Naive B cell (primary cell): ENCODE data around the gene WDR93. TPM values are rescaled to one million over a fixed set of nuclear protein-coding genes. Genes with fewer than 3 reads are reported as not detected.

ENCODE experiments used
- ATAC-seq, 2 donors: fragments of 150-1000 bp; cut with Tn5 transposase; 2 replicates each; pipeline ENCODE4 v1.10.0; 2021; ENCODE audit warnings: low read depth in 2 of 2, mild to moderate bottlenecking in 2 of 2, moderate library complexity in 2 of 2
- DNase-seq: peaks from one replicate; pipeline ENCODE4 v3.0.0; 2022
- H3K27ac Mint-ChIP-seq, 6 donors: one replicate each; pipeline ENCODE4 v1.8.0; 2020 to 2022; ENCODE audit warnings: mild to moderate bottlenecking in 6 of 6, mixed read lengths in 6 of 6, moderate library complexity in 5 of 6, inconsistent platforms in 2 of 6
- H3K27me3 Mint-ChIP-seq, 3 donors: one replicate each; pipeline ENCODE4 v1.8.0; 2021 to 2022; ENCODE audit warnings: mixed read lengths in 3 of 3, mild to moderate bottlenecking in 1 of 3
- H3K36me3 Mint-ChIP-seq, 2 donors: one replicate each; pipeline ENCODE4 v1.8.0; 2020 to 2022; ENCODE audit warnings: mixed read lengths in 2 of 2, inconsistent platforms in 1 of 2, mild to moderate bottlenecking in 1 of 2
- H3K4me1 Mint-ChIP-seq, 3 donors: one replicate each; pipeline ENCODE4 v1.8.0; 2020 to 2022; ENCODE audit warnings: mixed read lengths in 3 of 3, inconsistent platforms in 1 of 3, mild to moderate bottlenecking in 1 of 3, moderate library complexity in 1 of 3
- H3K4me3 Mint-ChIP-seq, 8 donors: one replicate each; pipeline ENCODE4 v1.8.0; 2020 to 2022; ENCODE audit warnings: mild to moderate bottlenecking in 8 of 8, mixed read lengths in 8 of 8, moderate library complexity in 8 of 8, inconsistent platforms in 2 of 8
- H3K9me3 Mint-ChIP-seq, 7 donors: one replicate each; pipeline ENCODE4 v1.8.0; 2020 to 2022; ENCODE audit warnings: mixed read lengths in 7 of 7, mild to moderate bottlenecking in 5 of 7, inconsistent platforms in 2 of 7, moderate library complexity in 1 of 7
- polyA plus RNA-seq, 6 donors: library from polyadenylated mRNA; unstranded; fragments of 300-500 nt; fragmentation: Illumina TruSeq; gene quantifications; one replicate each; pipeline ENCODE4 v1.2.3, GENCODE V29; 2021; ENCODE audit warnings: low read depth in 6 of 6

The WDR93 gene
- polyA plus RNA-seq, 6 donors from 2014 or later, result not detected

DNA sequence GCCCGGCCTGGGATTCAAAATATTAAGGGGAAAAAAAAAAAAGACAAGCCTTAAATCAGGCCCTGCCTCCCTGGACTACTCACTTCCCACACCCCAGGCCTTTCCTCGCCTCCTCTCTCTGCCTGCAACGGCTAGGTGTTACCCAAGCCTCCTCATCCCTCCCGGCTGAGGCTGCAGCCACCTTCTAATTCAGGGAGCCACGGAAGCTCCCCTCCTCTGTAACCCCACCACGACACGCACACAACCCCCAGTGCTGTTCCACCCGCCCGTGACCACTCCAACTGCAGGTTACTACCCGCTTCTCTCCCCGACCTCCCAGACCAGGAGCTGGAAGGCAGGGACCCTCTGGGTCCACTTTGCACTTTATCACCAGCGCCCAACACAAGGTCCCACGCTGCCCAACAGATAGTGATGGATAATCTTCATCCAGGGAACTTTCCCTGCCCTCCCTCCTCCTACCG lies 36.3 kb upstream of the WDR93 start:
- peaks cover 36 to 64% (median 51%) of the 10 kb centered on the region in 3 donors for H3K27me3 Mint-ChIP-seq
- H3K4me1 Mint-ChIP-seq, result peaks cover 9 to 17% (median 12%) of the 10 kb centered on the region in 3 donors
- peaks cover 0 to 2% (median 0%) of the 10 kb centered on the region in 7 donors for H3K9me3 Mint-ChIP-seq
- no peak overlapping the region for H3K27ac Mint-ChIP-seq
- peak overlapping the region in 7 of 8 donors; percentile 19 to 72 (median 60) for H3K4me3 Mint-ChIP-seq
- ATAC-seq (no peak), DNase-seq (no peak)
- peaks cover 0 to 4% of the 10 kb centered on the region in 2 donors for H3K36me3 Mint-ChIP-seq

DNA sequence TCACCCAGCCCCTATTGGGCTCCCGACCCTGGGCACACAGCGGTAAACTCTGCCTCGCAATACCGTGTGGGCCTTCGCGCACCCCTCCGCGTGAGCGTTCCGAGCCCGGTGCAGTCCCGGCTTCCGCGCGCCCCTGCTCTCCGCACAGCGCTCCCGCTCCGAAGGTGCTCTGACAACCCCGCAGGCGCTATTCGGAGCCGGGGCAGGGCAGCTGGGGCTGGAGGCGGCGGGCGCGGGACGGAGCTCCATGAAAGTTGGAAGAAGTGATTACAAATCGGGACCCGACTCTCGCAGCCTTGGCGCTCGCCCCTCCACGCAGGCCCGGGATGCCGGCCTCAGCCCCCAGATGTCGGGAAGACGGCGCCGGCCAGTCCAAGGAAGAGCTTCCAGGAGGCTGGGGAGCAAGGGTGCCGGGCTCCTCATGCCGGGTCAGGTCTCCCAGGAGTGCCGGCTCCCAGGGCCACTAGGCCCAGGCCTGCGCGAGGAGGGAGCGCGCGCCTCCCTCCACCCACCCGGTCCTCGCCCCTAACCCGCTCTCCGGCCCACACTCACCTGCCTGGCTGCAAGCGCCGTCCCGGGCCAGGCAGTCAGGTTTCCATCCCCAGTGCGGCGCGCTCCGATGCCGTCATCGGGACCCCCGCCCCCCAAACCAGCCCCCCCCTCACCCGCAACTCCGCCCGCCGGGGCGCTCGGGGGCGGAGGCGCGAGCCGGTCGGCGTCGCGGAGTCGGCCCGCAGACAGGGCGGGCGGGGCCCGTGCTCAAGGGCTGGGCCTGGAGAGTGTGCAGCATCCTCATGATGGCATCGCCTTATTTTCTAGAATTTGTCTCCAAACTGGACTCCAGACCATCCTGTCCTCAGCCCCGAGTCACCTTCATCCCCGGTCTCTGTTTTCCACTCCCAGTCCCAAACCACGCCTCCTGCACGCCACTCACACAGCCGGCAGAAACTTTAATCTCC lies 35.5 kb upstream of the WDR93 start, which contains the start of gene KIF7:
KIF7 (minus strand) TSS at position 621 of the 959 bp plus-strand sequence. CDS start 2,537 bp downstream, outside the sequence.
- H3K27ac Mint-ChIP-seq, result peak within 1 kb of the TSS in 1 of 6 donors; percentile 44
- DNase-seq (no peak), ATAC-seq (peak in 1 of 2 donors; percentile 49)
- peak within 1 kb of the TSS; percentile 62 to 87 (median 76) for H3K4me3 Mint-ChIP-seq
- H3K27me3 Mint-ChIP-seq, result peaks cover 42 to 70% (median 54%) of the 10 kb centered on the region in 3 donors
- H3K9me3 Mint-ChIP-seq, result peaks cover 0 to 2% (median 0%) of the 10 kb centered on the region in 7 donors
- H3K36me3 Mint-ChIP-seq, result peaks cover 0 to 4% of the 10 kb centered on the region in 2 donors
- peaks cover 9 to 17% (median 12%) of the 10 kb centered on the region in 3 donors for H3K4me1 Mint-ChIP-seq

DNA sequence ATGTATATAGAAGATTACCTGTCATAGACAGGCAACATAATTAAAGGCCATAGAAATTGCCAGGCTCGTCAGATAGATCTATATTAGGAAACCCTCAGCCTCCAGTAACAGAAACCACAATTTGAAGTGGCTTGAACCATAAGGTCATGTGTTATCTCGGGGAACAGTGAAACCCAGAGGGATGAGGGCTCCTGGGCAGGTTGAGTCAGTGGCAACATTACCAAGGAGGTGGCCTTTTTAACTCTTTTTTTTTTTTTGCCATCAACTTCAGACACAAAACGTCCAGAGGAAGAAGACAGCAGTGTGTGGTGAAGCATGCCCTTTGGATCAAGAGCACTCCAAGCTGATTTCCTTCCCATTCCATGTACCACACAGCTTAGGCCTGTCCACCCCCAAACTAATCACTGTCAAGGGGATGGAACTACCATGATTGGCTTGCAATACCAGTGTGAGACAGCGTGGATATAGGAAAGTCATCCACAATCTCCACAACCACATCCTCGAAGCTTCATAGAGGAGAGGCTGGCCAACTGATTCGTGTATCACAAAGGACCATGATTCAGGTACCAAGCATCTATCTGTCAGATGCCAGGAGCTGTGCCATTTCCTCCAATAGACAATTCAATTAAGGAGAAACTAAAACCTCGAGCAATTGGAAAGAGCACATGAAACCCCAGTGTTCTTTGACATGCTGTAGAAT lies 34.3 kb upstream of the WDR93 start:
- Mint-ChIP-seq H3K36me3 (peaks cover 0 to 4% of the 10 kb centered on the region in 2 donors), H3K9me3 (peaks cover 0 to 2% (median 0%) of the 10 kb centered on the region in 7 donors), H3K4me3 (peak overlapping the region in 6 of 8 donors; percentile 62 to 81 (median 76)), H3K27me3 (peaks cover 50 to 75% (median 62%) of the 10 kb centered on the region in 3 donors), H3K27ac (no peak overlapping the region), H3K4me1 (peaks cover 9 to 17% (median 12%) of the 10 kb centered on the region in 3 donors)
- no peak for DNase-seq
- ATAC-seq, result no peak

DNA sequence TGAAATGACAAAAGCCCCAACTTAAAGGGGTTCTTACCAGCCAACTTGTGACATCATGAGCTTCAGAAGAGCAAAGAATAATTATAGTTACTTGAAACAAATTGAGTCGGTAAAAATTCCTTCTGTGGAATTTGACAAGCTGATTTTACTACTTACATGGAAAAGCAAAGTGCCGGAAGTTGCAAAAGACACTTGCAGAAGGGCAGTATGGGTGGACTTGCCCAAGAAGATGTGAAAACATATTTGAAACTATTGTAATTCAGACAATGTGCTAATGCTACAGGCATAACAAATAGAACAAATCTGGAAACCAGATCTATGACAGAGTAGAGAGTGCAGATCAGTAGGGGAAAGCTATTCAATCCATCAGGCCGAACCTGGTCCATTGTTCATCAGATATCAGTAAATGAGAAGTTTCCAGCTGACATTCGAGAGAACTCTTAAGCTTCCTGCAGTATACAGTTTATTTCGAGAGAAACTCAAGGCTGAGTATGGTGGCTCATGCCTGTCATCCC lies 32.9 kb upstream of the WDR93 start:
- Mint-ChIP-seq H3K4me1 (peaks cover 9 to 17% (median 12%) of the 10 kb centered on the region in 3 donors), H3K27me3 (peaks cover 60 to 73% (median 63%) of the 10 kb centered on the region in 3 donors), H3K4me3 (no peak overlapping the region), H3K9me3 (peaks cover 0 to 2% (median 0%) of the 10 kb centered on the region in 7 donors), H3K36me3 (peaks cover 0 to 4% of the 10 kb centered on the region in 2 donors), H3K27ac (no peak overlapping the region)
- ATAC-seq (no peak), DNase-seq (no peak)

DNA sequence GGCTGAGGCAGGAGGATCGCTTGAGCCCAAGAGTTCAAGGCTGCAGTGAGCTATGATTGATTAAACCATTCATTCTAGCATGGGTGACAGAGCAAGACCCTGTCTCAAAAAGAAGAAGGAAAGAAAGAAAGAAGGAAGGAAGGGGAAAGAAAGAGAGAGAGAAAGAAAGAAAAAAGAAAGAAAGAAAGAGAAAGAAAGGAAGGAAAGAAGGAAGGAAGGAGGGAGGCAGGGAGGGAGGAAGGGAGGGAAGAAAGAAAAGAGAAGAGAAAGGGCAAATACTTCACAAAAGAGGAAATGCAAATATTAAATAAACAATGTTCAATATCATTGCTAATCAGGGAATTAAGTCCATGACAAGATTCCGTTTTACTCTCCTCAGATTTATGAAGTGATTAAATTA lies 31.3 kb upstream of the WDR93 start:
- Mint-ChIP-seq H3K36me3 (peaks cover 0 to 4% of the 10 kb centered on the region in 2 donors), H3K4me3 (no peak overlapping the region), H3K27ac (peak overlapping the region in 1 of 6 donors; percentile 1), H3K4me1 (peaks cover 6 to 13% (median 10%) of the 10 kb centered on the region in 3 donors), H3K9me3 (peaks cover 0 to 2% (median 0%) of the 10 kb centered on the region in 7 donors), H3K27me3 (peaks cover 57 to 62% (median 59%) of the 10 kb centered on the region in 3 donors)
- DNase-seq (no peak), ATAC-seq (no peak)

DNA sequence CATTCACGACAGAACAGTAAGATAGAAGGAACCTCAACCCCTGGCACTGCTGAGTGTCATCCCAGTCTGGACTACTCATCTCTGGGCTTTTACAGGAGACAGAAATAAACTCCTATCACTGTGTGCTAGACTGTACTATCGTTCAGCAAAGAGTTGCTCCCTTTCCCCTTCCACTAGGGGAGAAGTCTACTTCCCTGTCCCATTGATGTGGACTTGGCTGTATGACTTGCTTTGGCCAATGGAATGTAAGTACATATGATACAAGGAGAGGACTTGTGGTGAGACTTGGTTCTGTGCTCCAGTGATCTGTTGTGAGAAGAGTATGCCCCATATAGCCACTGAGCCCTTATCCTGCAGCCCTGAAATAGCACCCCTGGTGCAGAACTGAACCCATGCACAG lies 30.1 kb upstream of the WDR93 start:
- ATAC-seq (no peak), DNase-seq (no peak)
- H3K4me1 Mint-ChIP-seq, result peaks cover 0 to 11% (median 7%) of the 10 kb centered on the region in 3 donors
- peaks cover 58 to 61% (median 59%) of the 10 kb centered on the region in 3 donors for H3K27me3 Mint-ChIP-seq
- peaks cover 0 to 2% (median 0%) of the 10 kb centered on the region in 7 donors for H3K9me3 Mint-ChIP-seq
- peaks cover 0 to 4% of the 10 kb centered on the region in 2 donors for H3K36me3 Mint-ChIP-seq
- H3K4me3 Mint-ChIP-seq, result no peak overlapping the region
- no peak overlapping the region for H3K27ac Mint-ChIP-seq

DNA sequence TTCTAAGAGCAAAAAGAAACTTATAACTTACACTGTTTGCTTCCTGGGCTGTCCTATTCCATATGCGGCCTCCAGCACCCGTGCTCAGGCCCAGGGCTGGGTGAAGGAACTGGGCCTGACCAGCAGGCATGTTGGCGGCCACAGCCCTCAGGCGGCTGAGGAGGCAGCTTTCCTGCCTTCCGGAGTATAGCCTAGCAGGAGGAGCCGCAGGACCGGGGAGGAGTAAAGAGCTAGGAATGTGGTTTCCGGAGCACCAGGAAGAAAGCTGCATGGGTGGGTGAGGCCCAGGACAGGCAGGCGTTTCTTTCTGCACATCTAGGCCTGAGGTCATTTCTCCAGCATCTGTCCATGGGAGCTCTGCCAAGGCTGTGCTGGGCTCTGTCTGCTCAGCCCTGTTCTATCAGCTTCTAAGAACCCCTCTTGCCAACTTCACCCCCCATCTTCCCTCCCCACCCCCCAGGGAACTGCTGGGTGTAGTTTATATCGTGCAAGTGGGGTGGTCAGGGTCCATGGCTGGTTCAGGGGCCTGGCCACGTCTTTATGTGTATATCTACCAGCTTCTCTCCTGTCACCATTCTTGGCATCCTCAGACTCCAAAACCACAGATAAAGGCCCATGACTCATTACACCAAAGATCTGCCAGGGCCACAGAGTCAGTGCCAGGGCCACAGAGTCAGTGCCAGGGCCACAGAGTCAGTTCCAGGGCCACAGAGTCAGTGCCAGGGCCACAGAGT lies 27.6 kb upstream of the WDR93 start:
- Mint-ChIP-seq H3K27ac (no peak overlapping the region), H3K27me3 (peaks cover 47 to 60% (median 55%) of the 10 kb centered on the region in 3 donors), H3K9me3 (peaks cover 0 to 3% (median 0%) of the 10 kb centered on the region in 7 donors), H3K4me3 (no peak overlapping the region), H3K36me3 (no peaks in the 10 kb centered on the region), H3K4me1 (peaks cover 0 to 4% (median 4%) of the 10 kb centered on the region in 3 donors)
- ATAC-seq, result no peak
- DNase-seq, result no peak

DNA sequence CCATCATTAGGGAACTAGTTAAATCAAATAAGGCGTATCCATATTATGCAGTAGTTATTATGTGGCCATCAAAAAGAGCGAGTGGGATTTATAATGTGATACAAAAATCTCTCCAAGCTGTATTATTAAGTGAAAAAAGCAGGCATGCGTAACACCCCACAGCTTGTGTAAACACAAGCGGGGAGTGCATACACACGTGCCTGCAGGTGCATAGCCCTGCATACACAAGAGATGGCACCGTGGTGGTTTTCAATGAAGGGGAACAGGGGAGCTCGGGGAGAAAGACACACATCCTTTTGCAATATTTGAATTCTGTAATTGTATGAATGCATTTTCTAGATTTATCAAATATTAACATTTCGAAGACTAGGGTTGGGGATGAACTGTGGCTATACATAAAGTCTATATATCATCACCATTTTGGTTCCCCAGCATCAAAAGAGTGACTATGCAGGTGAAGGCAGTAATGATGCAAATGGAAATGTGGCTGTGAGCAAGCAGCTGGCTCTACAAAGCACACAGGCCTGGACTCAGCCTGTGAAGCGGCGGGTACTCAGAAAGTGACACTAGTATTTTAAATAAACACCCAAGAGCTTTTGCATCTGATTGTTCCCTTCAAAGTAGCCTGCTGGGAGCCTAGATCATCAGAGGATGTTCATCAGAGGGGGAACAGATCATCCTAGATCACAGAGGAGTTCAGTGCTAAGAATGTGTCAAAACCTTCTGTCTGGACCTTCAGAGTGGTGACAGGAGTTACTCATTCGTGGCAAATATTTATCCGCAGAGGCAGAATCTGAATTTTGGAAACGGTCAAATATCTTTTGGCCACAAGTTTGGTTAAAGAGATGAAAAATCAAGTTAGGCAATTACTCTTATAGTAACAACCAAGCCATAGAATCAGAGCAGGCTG lies 25.9 kb upstream of the WDR93 start:
- Mint-ChIP-seq H3K36me3 (no peaks in the 10 kb centered on the region), H3K4me1 (peaks cover 0 to 4% (median 4%) of the 10 kb centered on the region in 3 donors), H3K9me3 (peaks cover 0 to 4% (median 0%) of the 10 kb centered on the region in 7 donors), H3K27me3 (peaks cover 41 to 58% (median 49%) of the 10 kb centered on the region in 3 donors), H3K27ac (peak overlapping the region in 1 of 6 donors; percentile 53), H3K4me3 (peak overlapping the region in 5 of 8 donors; percentile 15 to 53 (median 41))
- DNase-seq (no peak), ATAC-seq (no peak)

DNA sequence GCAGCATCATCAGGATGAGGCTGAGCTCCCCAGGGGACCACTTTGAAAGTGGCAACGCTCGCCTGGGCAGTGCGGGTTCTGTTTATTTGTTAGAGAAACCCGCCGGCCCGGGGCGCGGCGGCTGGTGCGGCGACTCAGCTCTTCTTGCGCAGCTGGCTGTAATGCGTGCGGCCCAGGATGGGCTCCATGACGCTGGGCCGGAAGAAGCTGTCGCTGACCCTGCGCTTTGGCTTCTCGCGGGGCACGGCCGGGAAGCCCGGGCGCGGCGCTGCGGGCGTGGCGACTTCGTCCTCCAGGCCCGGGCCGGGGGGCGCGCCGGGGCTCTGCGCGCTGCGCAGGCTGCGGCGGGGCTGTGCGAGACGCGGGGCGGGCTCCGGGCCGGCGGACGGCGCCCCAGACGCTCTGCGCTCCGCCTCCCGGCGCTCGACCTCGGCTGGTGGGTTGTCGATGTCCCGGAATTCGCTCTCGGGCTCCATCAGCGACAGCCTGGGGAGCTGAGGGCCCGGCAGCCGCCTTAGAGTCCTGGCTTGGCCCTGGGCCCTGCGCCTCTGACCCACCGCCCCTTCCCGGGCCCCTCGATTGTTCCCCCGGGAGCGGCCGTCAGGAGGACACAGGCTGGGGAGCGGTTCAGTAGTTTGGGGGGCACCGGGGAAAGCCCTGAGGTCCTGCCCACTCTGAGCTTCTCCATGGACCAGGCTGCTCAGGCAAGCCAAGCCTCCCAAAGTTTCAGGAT lies 25.0 kb upstream of the WDR93 start:
- Mint-ChIP-seq H3K4me1 (peaks cover 0 to 4% (median 4%) of the 10 kb centered on the region in 3 donors), H3K27ac (no peak overlapping the region), H3K36me3 (no peaks in the 10 kb centered on the region), H3K4me3 (peak overlapping the region in 1 of 8 donors; percentile 10), H3K9me3 (peaks cover 0 to 3% (median 0%) of the 10 kb centered on the region in 7 donors), H3K27me3 (peaks cover 34 to 55% (median 45%) of the 10 kb centered on the region in 3 donors)
- DNase-seq (no peak), ATAC-seq (no peak)

DNA sequence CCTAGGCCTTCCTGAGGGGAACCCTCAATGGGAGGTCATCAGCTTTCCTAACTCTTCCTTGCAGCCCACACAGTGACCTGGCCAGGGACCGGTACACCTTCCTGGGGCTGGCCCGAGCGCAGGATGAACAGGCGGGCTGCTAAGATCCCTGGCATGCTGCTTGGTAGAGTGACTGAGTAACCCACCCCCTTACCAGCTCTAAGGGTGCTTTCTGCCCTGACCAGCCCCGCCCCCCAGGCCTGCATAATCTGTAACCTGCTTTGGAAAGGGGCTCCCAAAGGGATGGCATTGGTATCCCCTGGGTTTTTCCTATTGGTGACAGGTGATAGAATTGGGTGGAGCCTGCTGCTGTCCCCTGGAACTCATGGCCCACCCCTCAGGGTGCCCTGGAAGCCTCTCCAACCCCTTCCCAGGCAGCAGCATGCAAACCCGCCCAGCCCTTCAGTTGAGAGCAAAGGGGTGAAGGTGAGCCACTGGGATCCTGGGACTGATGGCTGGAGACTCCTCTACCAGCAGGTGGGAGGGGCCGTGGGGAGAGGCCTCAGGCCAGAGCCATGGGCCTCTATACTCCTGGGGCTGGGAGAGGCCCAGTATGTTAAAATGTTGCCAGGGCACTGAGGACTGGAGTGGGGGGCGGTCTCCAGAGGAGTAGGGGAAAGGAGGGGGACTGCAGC lies 24.3 kb upstream of the WDR93 start:
- no peaks in the 10 kb centered on the region for H3K36me3 Mint-ChIP-seq
- H3K27me3 Mint-ChIP-seq, result peaks cover 30 to 57% (median 48%) of the 10 kb centered on the region in 3 donors
- H3K9me3 Mint-ChIP-seq, result peaks cover 0 to 3% (median 0%) of the 10 kb centered on the region in 7 donors
- no peak for ATAC-seq
- peaks cover 0 to 4% (median 4%) of the 10 kb centered on the region in 3 donors for H3K4me1 Mint-ChIP-seq
- DNase-seq, result no peak
- no peak overlapping the region for H3K27ac Mint-ChIP-seq
- H3K4me3 Mint-ChIP-seq, result peak overlapping the region in 2 of 8 donors; percentile 10 to 59
